BJ (cell line): ENCODE results near the gene CCDC191. TPM values are rescaled to one million over a fixed set of nuclear protein-coding genes. Genes with fewer than 3 reads are reported as not detected.

Source experiments
- CTCF ChIA-PET: fragments of 350-600 bp; formaldehyde crosslinking; extraction: SDS; loops from one replicate; lab custom pipeline; 2021; ENCODE audit warnings: antibody characterized with exemption, inconsistent platforms; lab: Yijun Ruan, JAX
- POLR2A ChIA-PET: fragments of 300-600 bp; sonication (Branson Sonifier 250); formaldehyde crosslinking; extraction: SDS; loops from one replicate; lab custom pipeline; 2021; ENCODE audit warnings: antibody characterized with exemption; lab: Charles Lee
- DNase-seq: peaks from one replicate; pipeline ENCODE4 v3.0.0-alpha.2; 2011; ENCODE audit warnings: low read depth
- H3K27me3 ChIP-seq: 2 replicates; pipeline ENCODE4 v1.6.0; 2011; ENCODE audit warnings: low read length; ENCODE audit not compliant: control insufficient read depth, insufficient read depth
- H3K36me3 ChIP-seq: 2 replicates; pipeline ENCODE4 v1.5.1; 2011; ENCODE audit warnings: low read length; ENCODE audit not compliant: control insufficient read depth, insufficient read depth
- H3K4me3 ChIP-seq: 2 replicates; pipeline ENCODE4 v1.5.1; 2011; ENCODE audit warnings: low read depth, mild to moderate bottlenecking, control low read depth, low read length
- CTCF ChIP-seq: IDR thresholded peaks from 2 replicates; pipeline ENCODE4 v1.5.1; 2011; ENCODE audit warnings: low read depth, mild to moderate bottlenecking, control low read depth, inconsistent platforms, low read length, moderate library complexity; ENCODE audit not compliant: insufficient read depth
- polyA plus RNA-seq: library from polyadenylated mRNA; depleted of rRNA; stranded (reverse); fragments of >200 nt; gene quantifications from 2 replicates; pipeline ENCODE4 v1.2.3, GENCODE V29; 2011

CCDC191 gene
- polyA plus RNA-seq, 1 experiment, result 1.3 TPM

GRCh38 chr3:114043205-114043604, 13.1 kb downstream of the CCDC191 start:
- Histone ChIP-seq H3K36me3 (no peaks in the 10 kb centered on the region), H3K4me3 (no peak overlapping the region), H3K27me3 (no peaks in the 10 kb centered on the region)
- no peak for DNase-seq
- CTCF ChIA-PET, result no interaction called here
- no peak for TF ChIP-seq CTCF
- POLR2A ChIA-PET, result no interaction called here

- DNase-seq, result no peak
- POLR2A ChIA-PET, result no interaction called here
Observed at GRCh38 chr3:114035896-114036295, 20.4 kb downstream of the CCDC191 start.

GRCh38 chr3:114034787-114035545, 21.4 kb downstream of the CCDC191 start:
- Histone ChIP-seq H3K36me3 (no peaks in the 10 kb centered on the region), H3K4me3 (no peak overlapping the region), H3K27me3 (no peaks in the 10 kb centered on the region)
- CTCF ChIA-PET, result no interaction called here
- POLR2A ChIA-PET, result no interaction called here
- peak; percentile 4 for DNase-seq
- no peak for TF ChIP-seq CTCF

More at GRCh38 chr3:114035896-114036295, 20.4 kb downstream of the CCDC191 start:
- no peak overlapping the region for H3K4me3 ChIP-seq
- TF ChIP-seq CTCF, result no peak
- H3K36me3 ChIP-seq, result no peaks in the 10 kb centered on the region
- CTCF ChIA-PET, result interaction anchor here (0.7 to 1.0 kb wide), 2 partner anchors 103 to 108 kb away, joined by 3 read pairs; no protein-coding TSS in a partner anchor
- no peaks in the 10 kb centered on the region for H3K27me3 ChIP-seq

DNA sequence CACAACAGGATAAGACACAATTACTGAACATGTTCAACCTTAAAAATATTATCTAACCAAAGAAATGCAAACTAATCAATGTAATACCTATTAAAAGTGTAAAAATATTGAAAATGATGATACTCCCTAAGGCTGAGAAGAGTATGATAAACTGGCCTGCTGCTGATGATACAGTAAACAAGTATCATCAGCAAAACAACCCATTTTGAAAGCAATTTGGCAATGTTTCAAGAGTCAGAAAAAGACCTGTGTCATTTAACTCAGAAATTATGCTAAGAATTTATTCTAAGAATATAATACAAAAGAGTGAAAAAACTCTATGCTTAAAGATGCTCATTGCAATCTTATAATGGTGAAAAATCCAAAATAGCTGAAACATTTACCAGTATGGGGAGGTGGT, 22.1 kb downstream of the CCDC191 start:
- CTCF ChIA-PET, result no interaction called here
- H3K36me3 ChIP-seq, result no peaks in the 10 kb centered on the region
- POLR2A ChIA-PET, result no interaction called here

DNA sequence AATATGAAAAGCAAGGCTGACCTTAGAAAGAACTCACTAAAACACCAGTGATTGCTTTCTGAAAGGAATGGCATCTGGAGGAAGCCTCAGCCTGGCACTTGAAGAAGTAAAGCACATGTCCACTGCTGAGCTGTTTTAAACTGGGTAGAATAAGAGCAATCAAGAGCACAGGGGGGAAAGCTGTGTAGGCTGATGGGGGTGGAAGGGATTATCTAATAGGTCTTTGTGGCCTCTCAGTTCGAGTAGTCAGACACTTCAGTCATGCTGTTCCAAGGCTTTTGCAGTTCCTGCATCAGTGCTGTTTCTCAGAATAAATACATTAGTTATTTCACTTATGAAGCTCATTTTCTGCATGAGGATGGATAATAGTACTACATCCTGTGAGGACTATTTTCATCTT, 22.6 kb downstream of the CCDC191 start:
- POLR2A ChIA-PET, result no interaction called here
- CTCF ChIA-PET, result no interaction called here
- DNase-seq, result no peak
- H3K27me3 ChIP-seq, result no peaks in the 10 kb centered on the region
- TF ChIP-seq CTCF, result no peak
- H3K4me3 ChIP-seq, result no peak overlapping the region
- no peaks in the 10 kb centered on the region for H3K36me3 ChIP-seq

More for the DNA sequence above, 22.1 kb downstream of the CCDC191 start:
- no peak for TF ChIP-seq CTCF
- Histone ChIP-seq H3K27me3 (no peaks in the 10 kb centered on the region), H3K4me3 (no peak overlapping the region)
- DNase-seq, result no peak
